ENCODE data around the gene POU2AF1. TPM values are rescaled to one million over a fixed set of nuclear protein-coding genes. Genes with fewer than 3 reads are reported as not detected.

POU2AF1 gene
- total and polyA plus RNA-seq, 2 donors (not counting 1 experiment from before 2014, with no cell fraction given) = 0.17 TPM; not detected in 1

DNA sequence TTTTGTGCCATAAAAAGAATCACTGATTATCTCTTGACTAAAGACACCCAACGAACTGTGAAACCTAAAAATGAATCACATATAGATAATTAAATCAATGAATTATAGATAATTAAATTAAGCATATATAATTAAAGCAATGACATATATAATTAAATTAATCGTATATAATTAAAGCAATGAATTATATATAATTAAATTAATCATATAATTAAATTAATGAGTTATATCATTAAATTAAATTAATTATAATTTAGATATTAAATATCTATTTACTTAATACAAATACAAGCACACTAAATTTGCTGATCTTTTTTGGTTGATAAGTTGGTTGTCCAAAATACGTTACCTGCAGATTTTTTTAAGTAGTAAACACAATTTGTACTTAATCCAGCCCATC is 30.9 kb downstream of the POU2AF1 start:
- Histone ChIP-seq H3K36me3 (ENCODE audit: control insufficient read depth, insufficient read depth, low read length) (no peaks in the 10 kb centered on the region), H3K9ac (ENCODE audit: insufficient read depth, low read length) (no peak overlapping the region), H3K4me1 (ENCODE audit: control insufficient read depth, extremely low read depth, insufficient read depth, low read length) (no peaks in the 10 kb centered on the region), H3K9me3 (ENCODE audit: control insufficient read depth, insufficient read depth, low read depth, low read length) (no peaks in the 10 kb centered on the region), H3K4me3 (replicated peaks in 1 of 4; ENCODE audit: control extremely low read depth in 1 of 4, insufficient read depth in 1 of 4, low read depth in 3 of 4, low read length in 4 of 4) (no peak overlapping the region), H3K4me2 (ENCODE audit: extremely low read depth, insufficient read depth, low read length) (no peak overlapping the region), H3K27ac (ENCODE audit: insufficient read depth, low read length) (no peak overlapping the region), H4K20me1 (ENCODE audit: control insufficient read depth, extremely low read depth, insufficient read depth, low read length) (no peaks in the 10 kb centered on the region), H3K79me2 (ENCODE audit: control insufficient read depth, insufficient read depth, low read length) (no peaks in the 10 kb centered on the region), H2AFZ (ENCODE audit: low read length) (no peak overlapping the region), H3K27me3 (ENCODE audit: control insufficient read depth, insufficient read depth, low read length) (no peaks in the 10 kb centered on the region)
- DNase-seq (ENCODE audit: low read depth in 2 of 2) = no peak
- TF ChIP-seq EZH2 (IDR thresholded peaks at IDR 0.05; ENCODE audit: low read length, missing control alignments) = no peak
- TF ChIP-seq CTCF (conservative IDR thresholded peaks at IDR 0.05 in 1 of 2, IDR thresholded peaks at IDR 0.05 in 1 of 2; ENCODE audit: low read depth in 1 of 2, low read length in 2 of 2) = no peak

DNA sequence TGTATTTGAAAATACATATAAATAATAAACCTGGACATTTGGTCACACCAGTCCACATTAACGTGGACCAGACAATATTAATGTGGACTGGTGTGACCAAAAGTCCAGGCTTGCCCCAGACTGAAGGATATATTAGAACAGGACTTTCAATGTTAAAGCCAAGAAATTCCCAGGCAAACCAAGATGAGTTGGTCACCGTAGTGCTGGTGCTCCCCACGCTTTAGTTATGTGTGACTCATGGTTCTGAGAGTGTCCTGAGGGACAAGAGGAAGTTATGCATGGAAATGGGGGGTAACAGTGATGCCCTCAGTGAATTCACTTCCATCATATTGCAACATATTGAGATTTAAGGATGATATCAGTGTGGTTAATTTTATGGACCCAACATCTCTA is 31.4 kb downstream of the POU2AF1 start:
- H3K36me3 ChIP-seq (ENCODE audit: control insufficient read depth, insufficient read depth, low read length) = no peaks in the 10 kb centered on the region
- H3K4me1 ChIP-seq (ENCODE audit: control insufficient read depth, extremely low read depth, insufficient read depth, low read length) = no peaks in the 10 kb centered on the region
- H3K4me3 ChIP-seq (replicated peaks in 1 of 4; ENCODE audit: control extremely low read depth in 1 of 4, insufficient read depth in 1 of 4, low read depth in 3 of 4, low read length in 4 of 4) = no peak overlapping the region
- H3K27ac ChIP-seq (ENCODE audit: insufficient read depth, low read length) = no peak overlapping the region
- TF ChIP-seq EZH2 (IDR thresholded peaks at IDR 0.05; ENCODE audit: low read length, missing control alignments) (no peak), CTCF (conservative IDR thresholded peaks at IDR 0.05 in 1 of 2, IDR thresholded peaks at IDR 0.05 in 1 of 2; ENCODE audit: low read depth in 1 of 2, low read length in 2 of 2) (no peak)
- no peaks in the 10 kb centered on the region for H3K79me2 ChIP-seq (ENCODE audit: control insufficient read depth, insufficient read depth, low read length)
- DNase-seq (ENCODE audit: low read depth in 2 of 2) = peak in 1 of 2 donors; percentile 46
- H3K27me3 ChIP-seq (ENCODE audit: control insufficient read depth, insufficient read depth, low read length) = no peaks in the 10 kb centered on the region
- no peaks in the 10 kb centered on the region for H3K9me3 ChIP-seq (ENCODE audit: control insufficient read depth, insufficient read depth, low read depth, low read length)
- no peaks in the 10 kb centered on the region for H4K20me1 ChIP-seq (ENCODE audit: control insufficient read depth, extremely low read depth, insufficient read depth, low read length)
- no peak overlapping the region for H2AFZ ChIP-seq (ENCODE audit: low read length)
- H3K4me2 ChIP-seq (ENCODE audit: extremely low read depth, insufficient read depth, low read length) = no peak overlapping the region
- no peak overlapping the region for H3K9ac ChIP-seq (ENCODE audit: insufficient read depth, low read length)

GRCh38 chr11:111347002-111347722 is 31.9 kb downstream of the POU2AF1 start:
- DNase-seq (ENCODE audit: low read depth in 2 of 2) = no peak
- Histone ChIP-seq H3K4me3 (replicated peaks in 1 of 4; ENCODE audit: control extremely low read depth in 1 of 4, insufficient read depth in 1 of 4, low read depth in 3 of 4, low read length in 4 of 4) (no peak overlapping the region), H3K27ac (ENCODE audit: insufficient read depth, low read length) (no peak overlapping the region), H3K4me2 (ENCODE audit: extremely low read depth, insufficient read depth, low read length) (no peak overlapping the region), H3K4me1 (ENCODE audit: control insufficient read depth, extremely low read depth, insufficient read depth, low read length) (no peaks in the 10 kb centered on the region), H3K9me3 (ENCODE audit: control insufficient read depth, insufficient read depth, low read depth, low read length) (no peaks in the 10 kb centered on the region), H4K20me1 (ENCODE audit: control insufficient read depth, extremely low read depth, insufficient read depth, low read length) (no peaks in the 10 kb centered on the region), H3K79me2 (ENCODE audit: control insufficient read depth, insufficient read depth, low read length) (no peaks in the 10 kb centered on the region), H3K9ac (ENCODE audit: insufficient read depth, low read length) (no peak overlapping the region), H3K27me3 (ENCODE audit: control insufficient read depth, insufficient read depth, low read length) (no peaks in the 10 kb centered on the region), H3K36me3 (ENCODE audit: control insufficient read depth, insufficient read depth, low read length) (no peaks in the 10 kb centered on the region), H2AFZ (ENCODE audit: low read length) (no peak overlapping the region)
- TF ChIP-seq CTCF (conservative IDR thresholded peaks at IDR 0.05 in 1 of 2, IDR thresholded peaks at IDR 0.05 in 1 of 2; ENCODE audit: low read depth in 1 of 2, low read length in 2 of 2) (no peak), EZH2 (IDR thresholded peaks at IDR 0.05; ENCODE audit: low read length, missing control alignments) (no peak)
